Activated CD4-positive, alpha-beta T cell treated with anti-CD3 and anti-CD28 coated beads, Interleukin-2, amount 50 U/mL, for 1 hour (primary cell): ENCODE measurements around the gene U2AF1L4.

Experiments
- DNase-seq: peaks from one replicate; pipeline ENCODE4 v3.0.0-alpha.2; 2020

The U2AF1L4 gene

GRCh38 chr19:35723671-35724070 lies 21.5 kb downstream of the U2AF1L4 start:
- no peak for DNase-seq

GRCh38 chr19:35722897-35723296 lies 22.3 kb downstream of the U2AF1L4 start:
- no peak for DNase-seq

- no peak for DNase-seq
Observed at GRCh38 chr19:35722461-35722860, 22.8 kb downstream of the U2AF1L4 start.

DNA sequence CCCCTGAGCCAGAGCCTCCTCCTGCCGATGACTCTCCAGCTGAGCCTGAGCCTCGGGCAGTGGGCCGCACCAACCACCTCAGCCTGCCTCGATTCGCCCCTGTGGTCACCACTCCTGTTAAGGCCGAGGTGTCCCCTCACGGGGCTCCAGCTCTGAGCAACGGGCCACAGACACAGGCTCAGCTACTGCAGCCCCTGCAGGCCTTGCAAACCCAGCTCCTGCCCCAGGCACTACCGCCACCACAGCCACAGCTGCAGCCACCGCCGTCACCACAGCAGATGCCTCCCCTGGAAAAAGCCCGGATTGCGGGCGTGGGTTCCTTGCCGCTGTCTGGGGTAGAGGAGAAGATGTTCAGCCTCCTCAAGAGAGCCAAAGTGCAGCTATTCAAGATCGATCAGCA lies 23.8 kb downstream of the U2AF1L4 start:
- no peak for DNase-seq

DNA sequence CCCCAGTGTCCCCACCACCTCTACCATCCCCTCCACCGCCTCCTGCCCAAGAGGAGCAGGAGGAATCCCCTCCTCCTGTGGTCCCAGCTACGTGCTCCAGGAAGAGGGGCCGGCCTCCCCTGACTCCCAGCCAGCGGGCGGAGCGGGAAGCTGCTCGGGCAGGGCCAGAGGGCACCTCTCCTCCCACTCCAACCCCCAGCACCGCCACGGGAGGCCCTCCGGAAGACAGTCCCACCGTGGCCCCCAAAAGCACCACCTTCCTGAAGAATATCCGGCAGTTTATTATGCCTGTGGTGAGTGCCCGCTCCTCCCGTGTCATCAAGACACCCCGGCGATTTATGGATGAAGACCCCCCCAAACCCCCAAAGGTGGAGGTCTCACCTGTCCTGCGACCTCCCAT lies 24.6 kb downstream of the U2AF1L4 start:
- no peak for DNase-seq

GRCh38 chr19:35720163-35720524 lies 25.1 kb downstream of the U2AF1L4 start:
- no peak for DNase-seq

DNA sequence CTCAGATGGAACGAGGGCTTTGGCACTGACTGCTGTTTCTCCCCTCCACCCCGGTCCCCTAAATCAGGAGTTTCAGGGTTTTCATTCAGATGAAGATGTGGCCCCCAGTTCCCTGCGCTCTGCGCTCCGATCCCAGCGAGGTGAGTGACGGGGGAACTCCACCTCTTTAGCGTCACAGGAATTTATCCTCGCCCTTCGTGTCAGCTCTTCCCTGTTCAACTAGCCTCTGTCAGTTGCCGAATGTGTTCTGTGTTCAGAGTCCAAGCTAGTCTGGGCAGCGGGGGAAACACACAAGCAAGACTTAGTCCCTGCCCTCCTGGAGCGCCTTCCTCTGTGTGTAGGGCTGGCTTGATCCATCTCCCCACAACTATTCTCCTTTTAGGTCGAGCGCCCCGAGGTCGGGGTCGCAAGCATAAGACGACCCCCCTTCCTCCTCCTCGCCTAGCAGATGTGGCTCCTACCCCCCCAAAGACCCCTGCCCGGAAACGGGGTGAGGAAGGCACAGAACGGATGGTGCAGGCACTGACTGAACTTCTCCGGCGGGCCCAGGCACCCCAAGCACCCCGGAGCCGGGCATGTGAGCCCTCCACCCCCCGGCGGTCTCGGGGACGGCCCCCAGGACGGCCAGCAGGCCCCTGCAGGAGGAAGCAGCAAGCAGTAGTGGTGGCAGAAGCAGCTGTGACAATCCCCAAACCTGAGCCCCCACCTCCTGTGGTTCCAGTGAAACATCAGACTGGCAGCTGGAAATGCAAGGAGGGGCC lies 25.6 kb downstream of the U2AF1L4 start:
- DNase-seq: no peak

DNA sequence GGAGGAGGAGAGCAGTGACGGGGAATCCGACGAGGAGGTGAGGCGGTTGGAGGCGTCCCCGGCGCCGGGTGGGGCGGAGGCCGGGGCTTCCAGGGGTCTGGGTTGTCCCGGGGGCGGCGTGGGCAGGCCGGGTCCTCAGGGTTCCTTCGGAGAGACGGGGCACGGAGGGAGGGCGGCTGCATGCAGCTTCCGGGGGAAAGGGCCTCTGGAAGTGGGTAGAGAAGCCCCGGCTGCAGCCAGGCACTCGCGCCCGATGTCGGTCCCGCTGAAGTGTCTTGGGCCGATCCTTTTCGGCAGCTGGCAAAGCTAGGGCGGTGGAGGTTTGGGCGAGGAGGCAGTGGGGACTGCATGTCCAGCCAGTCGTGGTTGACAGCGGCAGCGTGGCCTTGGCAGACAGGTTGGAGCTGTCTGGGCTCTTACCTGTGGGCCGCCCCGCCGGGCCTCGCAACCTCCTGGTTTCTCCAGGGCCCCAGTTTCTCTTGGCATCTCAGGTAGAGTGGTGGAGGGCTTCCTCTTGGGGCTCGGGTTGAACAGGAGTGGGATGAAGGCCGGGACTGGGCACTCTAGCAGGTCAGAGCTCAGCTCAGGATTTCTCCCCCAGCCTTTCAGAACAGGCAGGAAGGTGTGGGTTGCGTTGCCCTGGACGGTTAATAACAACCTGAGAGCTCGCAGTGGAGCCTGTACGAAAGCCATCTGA lies 26.7 kb downstream of the U2AF1L4 start:
- DNase-seq: peak; percentile 38

- DNase-seq: no peak
Observed at GRCh38 chr19:35717665-35718344, 27.4 kb downstream of the U2AF1L4 start, which contains the start of gene KMT2B. Gene KMT2B (plus strand): TSS chr19:35718003. CDS start chr19:35718019, 16 bp downstream.

GRCh38 chr19:35716801-35717664 lies 28.2 kb downstream of the U2AF1L4 start:
- peak; percentile 95 for DNase-seq

GRCh38 chr19:35715981-35716800 lies 29.0 kb downstream of the U2AF1L4 start:
- DNase-seq: no peak

DNA sequence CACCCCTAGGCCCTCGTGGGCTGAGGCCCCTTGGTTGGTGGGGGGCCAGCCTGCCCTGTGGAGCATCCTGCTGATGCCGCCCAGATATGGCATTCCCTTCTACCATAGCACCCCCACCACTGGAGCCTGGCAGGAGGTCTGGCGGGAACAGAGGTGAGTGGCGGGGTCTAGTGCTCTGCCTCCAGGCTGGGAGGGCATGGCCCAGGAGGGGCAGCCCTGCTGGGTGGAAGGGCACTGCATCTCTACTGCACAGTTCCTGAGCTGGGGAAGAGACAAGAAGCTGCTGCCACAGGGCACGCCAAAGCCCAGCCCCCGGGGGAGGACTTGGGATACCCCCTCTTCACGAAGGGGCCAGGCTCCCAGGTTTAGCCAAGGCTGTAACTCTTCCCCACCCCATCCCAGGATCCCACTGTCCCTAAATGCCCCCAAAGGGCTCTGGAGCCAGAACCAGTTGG lies 29.8 kb downstream of the U2AF1L4 start:
- no peak for DNase-seq

- DNase-seq: no peak
Observed at GRCh38 chr19:35714601-35715354, 30.4 kb downstream of the U2AF1L4 start.

DNA sequence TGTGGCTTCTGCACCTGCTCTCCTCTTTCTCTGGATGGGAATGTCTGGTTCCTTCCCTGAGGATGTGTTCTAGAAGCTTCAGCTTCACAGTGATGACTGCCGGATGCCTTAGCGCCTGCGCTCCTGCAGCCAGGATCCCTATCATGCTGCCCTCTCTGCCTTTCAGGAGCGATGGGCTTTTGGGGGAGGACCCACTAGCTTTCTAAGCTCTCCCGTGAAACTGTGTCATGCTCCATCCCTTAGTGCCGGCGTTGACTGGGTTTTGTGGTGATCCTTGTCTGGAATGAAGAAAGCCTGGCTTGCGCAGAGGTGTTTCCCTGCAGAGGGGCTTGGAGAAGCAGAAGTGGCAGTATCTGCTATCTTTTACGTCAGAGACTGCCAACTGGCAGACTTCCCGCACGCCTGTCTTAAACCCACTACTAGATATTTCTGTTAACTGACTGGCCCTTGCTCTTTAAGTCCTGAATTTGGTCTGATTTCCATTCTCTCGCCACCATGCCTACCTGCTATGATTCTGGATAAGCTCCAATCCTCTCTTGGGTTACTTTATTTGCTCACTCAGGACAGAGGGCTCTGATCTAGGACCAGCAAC lies 31.2 kb downstream of the U2AF1L4 start:
- DNase-seq: no peak

DNA sequence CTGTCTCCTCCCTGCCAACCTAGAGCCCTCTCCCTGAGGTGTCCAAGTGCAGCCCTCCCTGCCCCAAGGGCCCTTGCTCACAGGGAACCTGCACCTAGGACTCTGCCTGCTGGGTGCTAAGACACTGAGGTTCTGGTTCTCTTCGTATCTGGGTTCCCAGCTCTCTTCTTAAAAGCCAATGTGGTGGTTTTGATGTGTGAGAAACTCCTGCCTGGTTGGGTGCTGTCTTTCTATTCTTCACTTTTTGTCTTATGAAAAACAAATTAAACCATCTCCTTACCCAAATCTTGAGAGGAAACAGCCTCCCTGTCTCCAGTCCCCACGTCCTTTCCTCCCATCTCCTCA lies 31.7 kb downstream of the U2AF1L4 start:
- no peak for DNase-seq

GRCh38 chr19:35712567-35713505 lies 32.4 kb downstream of the U2AF1L4 start:
- DNase-seq: no peak

DNA sequence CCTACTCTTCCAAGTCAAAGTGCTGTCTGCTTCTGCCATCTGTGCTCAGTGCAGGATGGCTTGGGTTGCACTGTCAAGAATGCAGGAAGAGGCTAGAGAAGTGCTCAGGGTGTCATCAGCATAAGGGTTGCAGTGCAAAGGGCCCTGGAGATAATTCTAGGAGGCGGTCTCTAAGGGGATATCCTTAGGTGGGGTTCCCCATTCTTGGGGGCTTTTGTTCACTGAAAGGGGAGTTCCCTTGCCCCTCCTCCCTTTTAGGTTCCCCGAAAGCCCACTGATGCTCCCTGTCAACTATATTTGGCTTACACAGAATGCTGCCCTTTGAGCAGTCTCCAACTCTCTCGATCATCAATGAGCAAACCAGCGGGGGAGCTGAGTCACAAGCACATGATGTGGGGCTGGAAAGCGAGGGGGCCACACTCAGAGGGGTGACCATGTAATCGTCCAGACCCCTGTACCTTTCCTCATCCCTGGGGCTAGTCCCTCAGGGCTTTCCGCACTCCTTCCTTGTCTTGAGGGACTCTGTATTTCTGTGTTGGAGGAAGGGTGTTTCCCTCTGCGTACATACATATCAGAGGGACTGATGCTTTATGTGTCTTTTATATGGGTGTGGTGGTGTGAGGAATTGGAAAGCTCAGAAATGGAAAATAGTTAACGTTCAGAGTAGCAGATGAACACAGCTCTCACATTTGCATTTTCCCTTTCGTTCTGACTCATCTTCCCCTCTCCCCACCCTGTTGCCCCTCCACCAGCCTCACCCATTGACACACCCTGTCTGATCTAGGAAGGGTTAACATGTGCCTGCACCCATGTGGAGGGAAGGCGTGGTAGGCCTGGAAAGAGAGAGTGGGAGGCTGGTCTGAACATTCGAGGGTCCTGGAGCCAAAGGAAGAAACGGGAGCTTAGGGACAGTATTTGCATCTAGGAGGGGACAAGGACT lies 34.2 kb downstream of the U2AF1L4 start:
- no peak for DNase-seq

GRCh38 chr19:35708391-35708790 lies 36.8 kb downstream of the U2AF1L4 start:
- DNase-seq: no peak
